22Rv1 (cell line): ENCODE data around the gene PPP4R3C.
"Not testable (repeated sequence)": the region's sequence is repeated elsewhere in the genome, so short reads cannot be mapped to it uniquely, and the experiment has no call there.

Experiments
- ZFX ChIP-seq: fragments of 450-650 bp; IDR thresholded peaks from 2 replicates; pipeline ENCODE4 v1.6.1; 2017; ENCODE audit warnings: antibody characterized with exemption, borderline replicate concordance
- TF ChIP-seq, protein P1 (sequence below): fragments of 450-650 bp; IDR thresholded peaks from 2 replicates; pipeline ENCODE4 v1.5.1; 2017; ENCODE audit warnings: mild to moderate bottlenecking

DNA sequence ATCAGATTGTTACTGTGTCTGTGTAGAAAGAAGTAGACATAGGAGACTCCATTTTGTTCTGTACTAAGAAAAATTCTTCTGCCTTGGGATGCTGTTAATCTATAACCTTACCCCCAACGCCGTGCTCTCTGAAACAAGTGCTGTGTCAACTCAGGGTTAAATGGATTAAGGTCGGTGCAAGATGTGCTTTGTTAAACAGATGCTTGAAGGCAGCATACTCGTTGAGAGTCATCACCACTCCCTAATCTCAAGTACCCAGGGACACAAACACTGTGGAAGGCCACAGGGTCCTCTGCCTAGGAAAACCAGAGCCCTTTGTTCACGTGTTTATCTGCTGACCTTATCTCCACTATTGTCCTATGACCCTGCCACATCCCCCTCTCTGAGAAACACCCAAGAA is 4.0 kb downstream of the PPP4R3C start:
- TF ChIP-seq, protein P1, sequence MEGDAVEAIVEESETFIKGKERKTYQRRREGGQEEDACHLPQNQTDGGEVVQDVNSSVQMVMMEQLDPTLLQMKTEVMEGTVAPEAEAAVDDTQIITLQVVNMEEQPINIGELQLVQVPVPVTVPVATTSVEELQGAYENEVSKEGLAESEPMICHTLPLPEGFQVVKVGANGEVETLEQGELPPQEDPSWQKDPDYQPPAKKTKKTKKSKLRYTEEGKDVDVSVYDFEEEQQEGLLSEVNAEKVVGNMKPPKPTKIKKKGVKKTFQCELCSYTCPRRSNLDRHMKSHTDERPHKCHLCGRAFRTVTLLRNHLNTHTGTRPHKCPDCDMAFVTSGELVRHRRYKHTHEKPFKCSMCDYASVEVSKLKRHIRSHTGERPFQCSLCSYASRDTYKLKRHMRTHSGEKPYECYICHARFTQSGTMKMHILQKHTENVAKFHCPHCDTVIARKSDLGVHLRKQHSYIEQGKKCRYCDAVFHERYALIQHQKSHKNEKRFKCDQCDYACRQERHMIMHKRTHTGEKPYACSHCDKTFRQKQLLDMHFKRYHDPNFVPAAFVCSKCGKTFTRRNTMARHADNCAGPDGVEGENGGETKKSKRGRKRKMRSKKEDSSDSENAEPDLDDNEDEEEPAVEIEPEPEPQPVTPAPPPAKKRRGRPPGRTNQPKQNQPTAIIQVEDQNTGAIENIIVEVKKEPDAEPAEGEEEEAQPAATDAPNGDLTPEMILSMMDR, result not testable (repeated sequence)
- TF ChIP-seq ZFX, result not testable (repeated sequence)
